HL-60 (cell line): Measurements from ENCODE around the gene UBAP1L.

ENCODE experiments used
- DNase-seq, 2 experiments: peaks; one replicate each; pipeline ENCODE4 v3.0.0-alpha.2; 2010 to 2020; ENCODE audit warnings: low read depth in 1 of 2, low spot score in 1 of 2
- H3K27ac ChIP-seq: fragments of 250-450 bp; sonication (Bioruptor Pico); replicated peaks from 2 replicates; pipeline ENCODE4 v1.5.1; 2020; ENCODE audit warnings: mild to moderate bottlenecking, moderate library complexity
- H3K27me3 ChIP-seq: fragments of 250-450 bp; sonication (Bioruptor Pico); 2 replicates; pipeline ENCODE4 v1.5.1; 2021; ENCODE audit warnings: mild to moderate bottlenecking, moderate library complexity; ENCODE audit not compliant: insufficient read depth, poor library complexity, severe bottlenecking
- H3K4me3 ChIP-seq: replicated peaks from 2 replicates; pipeline ENCODE4 v1.5.1; 2011; ENCODE audit warnings: mild to moderate bottlenecking, control low read depth, low read length; ENCODE audit not compliant: insufficient read depth
- CTCF ChIP-seq: IDR thresholded peaks from one replicate; pipeline ENCODE4 v1.5.1; 2011; ENCODE audit warnings: low read length, control low read depth, inconsistent platforms; ENCODE audit not compliant: insufficient read depth
- GABPA ChIP-seq: IDR thresholded peaks from 2 replicates; pipeline ENCODE4 v1.6.1; 2012; ENCODE audit warnings: low read depth
- POLR2AphosphoS5 ChIP-seq: IDR thresholded peaks from 2 replicates; pipeline ENCODE4 v1.6.1; 2012; ENCODE audit warnings: low read depth
- REST ChIP-seq: IDR thresholded peaks from 2 replicates; pipeline ENCODE4 v1.6.1; 2012; ENCODE audit warnings: low read depth; ENCODE audit not compliant: insufficient replicate concordance
- SPI1 ChIP-seq: IDR thresholded peaks from 2 replicates; pipeline ENCODE4 v1.6.1; 2012; ENCODE audit warnings: low read depth, mild to moderate bottlenecking, borderline replicate concordance

Gene UBAP1L

GRCh38 chr15:65134538-65134937, 19.5 kb upstream of the UBAP1L start:
- TF ChIP-seq GABPA (no peak), SPI1 (no peak), REST (no peak), CTCF (no peak), POLR2AphosphoS5 (no peak)
- Histone ChIP-seq H3K27ac (no peak overlapping the region), H3K4me3 (peak overlapping the region; percentile 78; the same call in 1 of the 2 replicates), H3K27me3 (no peaks in the 10 kb centered on the region)
- DNase-seq: no peak

GRCh38 chr15:65133548-65134200, 18.7 kb upstream of the UBAP1L start, which contains the start of gene PDCD7:
Gene PDCD7, minus strand, starts transcription at chr15:65133808. Its CDS starts 27 bp downstream, at chr15:65133781.
- H3K27ac ChIP-seq: peak within 1 kb of the TSS; percentile 65
- peak; percentile 88 to 90 for DNase-seq
- H3K27me3 ChIP-seq: no peaks in the 10 kb centered on the region
- H3K4me3 ChIP-seq: peak within 1 kb of the TSS; percentile 78
- peak; percentile 83 for TF ChIP-seq POLR2AphosphoS5
- no peak for TF ChIP-seq REST
- no peak for TF ChIP-seq SPI1
- peak; percentile 86 for TF ChIP-seq GABPA
- TF ChIP-seq CTCF: no peak

DNA sequence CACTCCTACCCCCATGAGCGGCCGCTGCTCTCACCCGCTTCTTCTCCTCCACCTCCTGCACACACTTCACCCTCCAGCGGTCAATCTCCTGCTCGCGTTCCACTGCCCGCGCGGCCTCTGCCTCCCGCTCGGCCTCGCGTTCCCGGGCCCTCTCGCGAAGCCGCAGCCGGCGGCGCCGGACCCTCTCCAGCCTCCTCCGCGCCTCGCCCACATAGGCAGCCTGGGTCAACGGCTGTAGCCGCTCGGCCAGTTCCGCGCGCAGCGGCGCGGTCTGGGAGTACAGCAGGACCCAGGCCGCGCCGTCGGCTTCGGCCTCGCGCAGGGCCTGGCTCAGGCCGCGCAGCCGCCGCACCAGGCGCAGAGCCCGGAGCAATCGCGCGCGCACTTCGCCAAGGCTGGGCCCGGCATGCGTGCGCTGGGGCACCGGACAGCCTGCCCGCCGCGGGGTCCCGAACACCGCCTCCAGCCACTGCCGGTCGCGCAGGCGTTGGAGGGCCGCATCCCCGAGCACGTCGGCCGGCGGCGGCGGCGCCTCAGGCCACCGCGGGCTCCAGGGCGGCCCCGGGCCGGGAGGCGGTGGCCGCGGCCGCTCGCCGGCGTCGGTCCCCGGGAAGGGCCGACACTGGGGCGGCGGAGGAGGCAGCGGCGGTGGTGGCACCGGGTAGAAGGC, 18.0 kb upstream of the UBAP1L start:
- DNase-seq: peak; percentile 37 to 48
- Histone ChIP-seq H3K27ac (peak overlapping the region; percentile 65), H3K4me3 (peak overlapping the region; percentile 78), H3K27me3 (no peaks in the 10 kb centered on the region)
- TF ChIP-seq POLR2AphosphoS5 (no peak), REST (no peak), CTCF (no peak), GABPA (no peak), SPI1 (no peak)
